Common myeloid progenitor, CD34-positive (primary cell): Measurements from ENCODE around the gene ONECUT3.

ENCODE experiments used
- CTCF ChIA-PET: fragments of 350-600 bp; sonication (Branson Sonifier 250); formaldehyde crosslinking; loops from one replicate; lab custom pipeline; 2021; ENCODE audit warnings: antibody characterized with exemption; lab: Charles Lee
- POLR2A ChIA-PET: fragments of 350-600 bp; sonication (Branson Sonifier 250); formaldehyde crosslinking; loops from one replicate; lab custom pipeline; 2021; ENCODE audit warnings: antibody characterized with exemption; lab: Charles Lee
- DNase-seq, 3 donors: peaks; one replicate each; pipeline versions ENCODE4 v3.0.0 to v3.0.0-alpha.2; 2013
- H3K27ac ChIP-seq, 2 experiments: 1 replicate in 1 of 2; 2 replicates in 1 of 2; pipeline ENCODE4 v1.7.0; 2013; ENCODE audit warnings: inconsistent platforms in 2 of 2, low read length in 2 of 2, mild to moderate bottlenecking in 2 of 2, low read depth in 1 of 2, moderate library complexity in 1 of 2; ENCODE audit not compliant: severe bottlenecking in 2 of 2, insufficient read depth in 1 of 2, poor library complexity in 1 of 2
- H3K27me3 ChIP-seq, 5 experiments: replicated peaks in 2 of 5; 1 replicate in 3 of 5; 2 replicates in 2 of 5; pipeline versions ENCODE4 v1.6.1 to v1.7.0; 2013; ENCODE audit warnings: low read length in 4 of 5, mild to moderate bottlenecking in 2 of 5, moderate library complexity in 2 of 5, inconsistent platforms in 1 of 5; ENCODE audit not compliant: insufficient read depth in 5 of 5, control insufficient read depth in 4 of 5
- H3K36me3 ChIP-seq, 4 experiments: 1 replicate in 2 of 4; 2 replicates in 2 of 4; pipeline versions ENCODE4 v1.6.1 to v1.7.0; 2013; ENCODE audit warnings: low read length in 3 of 4, control low read depth in 1 of 4, mild to moderate bottlenecking in 1 of 4; ENCODE audit not compliant: control insufficient read depth in 4 of 4, insufficient read depth in 4 of 4
- H3K4me1 ChIP-seq, 4 experiments: 1 replicate in 3 of 4; 2 replicates in 1 of 4; pipeline versions ENCODE4 v1.6.1 to v1.7.1; 2013; ENCODE audit warnings: low read length in 3 of 4, mild to moderate bottlenecking in 3 of 4, control low read depth in 1 of 4, inconsistent platforms in 1 of 4, moderate library complexity in 1 of 4; ENCODE audit not compliant: control insufficient read depth in 4 of 4, insufficient read depth in 4 of 4; ENCODE audit errors: control extremely low read depth in 1 of 4
- H3K4me3 ChIP-seq, 7 experiments: 1 replicate in 4 of 7; 2 replicates in 3 of 7; pipeline versions ENCODE4 v1.5.1 to v1.7.0; 2013; ENCODE audit warnings: mild to moderate bottlenecking in 7 of 7, low read length in 6 of 7, moderate library complexity in 6 of 7, inconsistent platforms in 2 of 7, low read depth in 2 of 7, control low read depth in 1 of 7; ENCODE audit not compliant: insufficient read depth in 4 of 7, control insufficient read depth in 1 of 7; ENCODE audit errors: extremely low read depth in 1 of 7
- H3K9me3 ChIP-seq, 5 experiments: 1 replicate in 4 of 5; 2 replicates in 1 of 5; pipeline versions ENCODE4 v1.6.1 to v1.7.1; 2013; ENCODE audit warnings: low read length in 4 of 5, mild to moderate bottlenecking in 2 of 5, inconsistent platforms in 1 of 5, low read depth in 1 of 5, moderate library complexity in 1 of 5; ENCODE audit not compliant: control insufficient read depth in 4 of 5, insufficient read depth in 2 of 5; ENCODE audit errors: control extremely low read depth in 1 of 5
- WGBS: methylation state at CpG from one replicate; pipeline ENCODE4 v1.1.5; 2013; ENCODE audit not compliant: insufficient coverage; 5-methylcytosine and 5-hydroxymethylcytosine counted together

The ONECUT3 gene

DNA sequence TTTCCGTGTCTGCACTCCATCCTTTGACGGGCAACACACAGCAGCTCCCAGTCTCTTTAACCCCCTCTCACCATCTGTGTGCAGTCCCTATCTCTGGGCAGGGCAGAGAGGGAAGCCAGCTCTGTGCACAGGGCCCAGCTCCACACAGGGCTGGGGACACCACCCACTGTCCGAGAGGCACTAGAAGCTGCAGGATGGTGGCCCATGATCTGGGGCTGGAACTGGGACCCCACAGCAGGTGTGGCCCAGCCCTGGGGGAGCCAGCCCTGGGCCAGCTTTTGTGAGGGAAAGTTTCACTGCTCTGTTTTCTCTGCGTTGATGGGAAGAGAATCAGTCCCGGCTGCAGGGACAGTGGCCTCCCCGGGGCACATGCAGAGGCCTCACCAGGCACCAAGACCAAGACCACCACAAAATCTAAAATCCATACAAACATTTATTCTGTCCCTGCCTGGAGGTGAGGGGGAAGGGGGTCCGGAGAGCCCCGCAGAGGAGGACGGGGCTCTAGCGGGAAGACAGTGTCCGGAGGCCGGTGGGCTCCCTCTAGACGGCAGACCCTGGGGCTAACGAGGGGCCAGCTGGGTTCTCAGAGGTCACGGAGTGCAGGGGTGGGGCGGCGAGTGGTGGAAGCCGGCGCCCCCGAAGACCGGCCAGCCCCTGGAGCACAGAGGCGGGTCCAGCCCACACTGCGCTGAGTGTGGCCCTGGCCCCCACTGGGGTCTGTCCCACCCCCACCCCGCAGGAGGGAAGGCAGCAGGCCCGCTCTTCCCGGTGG is 61.7 kb downstream of the ONECUT3 start:
- CTCF ChIA-PET, result interaction anchor here (0.8 to 2.5 kb wide), 6 partner anchors 9 to 142 kb away, joined by 4 to 17 read pairs (median 4); no protein-coding TSS in a partner anchor
- H3K4me3 ChIP-seq, result no peak overlapping the region
- H3K27me3 ChIP-seq, result no peaks in the 10 kb centered on the region
- 97% methylated on average over 17 of the region's 26 CpGs for WGBS
- peaks cover 0 to 57% (median 35%) of the 10 kb centered on the region in 4 experiments for H3K36me3 ChIP-seq
- H3K4me1 ChIP-seq, result peaks cover 0 to 25% (median 22%) of the 10 kb centered on the region in 4 experiments
- H3K9me3 ChIP-seq, result no peaks in the 10 kb centered on the region
- no peak overlapping the region for H3K27ac ChIP-seq
- POLR2A ChIA-PET, result interaction anchor here (0.6 kb wide), 1 partner anchor 337 kb away, joined by 3 read pairs; no protein-coding TSS in a partner anchor
- no peak for DNase-seq

DNA sequence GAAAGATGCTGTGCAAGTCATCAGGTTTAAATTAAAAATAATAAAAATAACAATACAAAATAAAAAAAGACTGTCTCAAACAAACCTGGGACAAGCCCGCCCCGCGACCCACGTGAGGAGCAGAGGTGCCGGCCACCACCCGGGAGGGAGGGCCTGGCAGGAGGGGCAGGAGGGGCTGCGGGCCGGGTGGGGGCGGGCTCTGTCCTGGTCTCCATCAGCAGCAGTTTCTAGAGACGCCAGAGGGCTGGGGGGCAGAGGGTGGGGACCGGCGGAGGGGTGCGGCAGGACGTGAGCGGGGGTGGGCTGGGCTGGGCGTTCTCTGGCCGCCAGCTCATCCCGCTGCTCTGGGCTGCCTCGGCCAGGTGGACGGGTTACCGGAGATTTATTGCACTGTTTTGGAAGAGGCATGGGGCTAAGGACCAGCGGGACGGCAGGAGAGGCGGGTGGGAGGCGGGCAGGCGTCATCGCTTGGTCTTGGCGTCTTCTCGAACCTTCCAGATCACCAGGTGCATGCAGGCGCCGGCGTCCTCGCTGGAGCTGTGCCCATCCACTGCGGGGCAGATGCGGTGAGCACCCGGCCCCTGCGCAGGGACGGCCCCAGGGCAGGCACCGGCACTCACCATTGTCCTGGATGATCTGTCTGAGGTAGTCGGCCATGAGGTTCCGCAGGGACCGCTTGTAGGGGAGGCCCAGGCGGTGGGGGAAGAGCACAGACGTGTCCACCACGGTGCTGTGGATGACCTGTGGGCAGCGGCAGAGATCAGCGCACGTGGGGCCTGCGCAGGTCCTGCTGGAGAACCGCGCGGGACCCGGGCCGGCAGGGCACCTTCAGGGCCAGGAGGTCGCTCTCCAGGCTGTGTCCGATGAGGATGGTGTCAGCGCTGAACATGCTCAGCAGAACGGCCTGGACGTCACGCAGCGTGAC is 62.6 kb downstream of the ONECUT3 start:
- POLR2A ChIA-PET, result no interaction called here
- DNase-seq, result no peak
- H3K4me1 ChIP-seq, result peaks cover 0 to 25% (median 22%) of the 10 kb centered on the region in 4 experiments
- no peak overlapping the region for H3K4me3 ChIP-seq
- CTCF ChIA-PET, result interaction anchor here (1.2 to 2.5 kb wide), 3 partner anchors 10 to 28 kb away, joined by 4 to 17 read pairs (median 14); no protein-coding TSS in a partner anchor
- peaks cover 0 to 63% (median 40%) of the 10 kb centered on the region in 4 experiments for H3K36me3 ChIP-seq
- no peak overlapping the region for H3K27ac ChIP-seq
- H3K27me3 ChIP-seq, result no peaks in the 10 kb centered on the region
- WGBS, result 98% methylated on average over 50 of the region's 61 CpGs
- H3K9me3 ChIP-seq, result no peaks in the 10 kb centered on the region

DNA sequence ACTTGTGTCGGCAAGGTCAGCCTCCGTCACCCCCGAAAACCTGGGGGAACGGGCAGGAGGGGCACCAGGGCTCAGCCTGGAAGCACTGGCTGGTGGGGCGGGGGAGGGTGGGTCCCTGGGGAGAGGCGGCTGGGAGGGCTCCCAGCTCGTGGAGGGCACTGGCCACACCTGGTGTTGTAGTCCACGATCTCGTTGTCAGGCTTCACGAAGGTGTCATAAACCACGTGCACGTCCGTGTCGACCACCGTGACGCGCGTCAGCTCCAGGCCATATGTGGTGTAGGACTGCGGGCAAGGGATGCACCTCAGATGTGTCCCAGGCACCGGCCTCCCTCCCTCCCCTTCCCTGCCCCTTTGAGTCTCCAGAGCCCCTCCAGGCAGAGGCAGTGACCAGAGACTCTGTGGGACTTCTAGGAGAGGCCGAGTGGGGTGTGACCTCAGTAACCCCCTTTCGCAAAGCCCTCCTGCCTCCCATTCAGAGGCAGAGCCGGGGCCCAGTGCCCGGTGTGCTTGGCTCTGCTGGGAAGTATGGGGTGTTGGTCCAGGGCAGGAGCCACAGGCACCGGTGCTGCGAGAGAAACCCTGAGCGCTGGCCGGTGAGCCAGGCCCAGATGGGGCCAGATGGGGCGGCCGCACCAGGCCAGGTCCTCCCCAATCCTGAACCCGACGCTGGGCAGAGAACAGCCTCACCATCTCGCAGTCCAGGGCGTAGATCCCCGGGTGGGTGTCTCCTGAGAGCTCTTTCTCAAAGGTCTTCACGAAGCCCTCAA is 63.4 kb downstream of the ONECUT3 start:
- Histone ChIP-seq H3K4me1 (peaks cover 0 to 20% (median 17%) of the 10 kb centered on the region in 4 experiments), H3K27ac (no peak overlapping the region), H3K36me3 (peaks cover 0 to 69% (median 46%) of the 10 kb centered on the region in 4 experiments), H3K27me3 (no peaks in the 10 kb centered on the region), H3K9me3 (no peaks in the 10 kb centered on the region), H3K4me3 (no peak overlapping the region)
- POLR2A ChIA-PET, result no interaction called here
- WGBS, result 97% methylated on average over 28 of the region's 36 CpGs
- no peak for DNase-seq
- CTCF ChIA-PET, result no interaction called here

DNA sequence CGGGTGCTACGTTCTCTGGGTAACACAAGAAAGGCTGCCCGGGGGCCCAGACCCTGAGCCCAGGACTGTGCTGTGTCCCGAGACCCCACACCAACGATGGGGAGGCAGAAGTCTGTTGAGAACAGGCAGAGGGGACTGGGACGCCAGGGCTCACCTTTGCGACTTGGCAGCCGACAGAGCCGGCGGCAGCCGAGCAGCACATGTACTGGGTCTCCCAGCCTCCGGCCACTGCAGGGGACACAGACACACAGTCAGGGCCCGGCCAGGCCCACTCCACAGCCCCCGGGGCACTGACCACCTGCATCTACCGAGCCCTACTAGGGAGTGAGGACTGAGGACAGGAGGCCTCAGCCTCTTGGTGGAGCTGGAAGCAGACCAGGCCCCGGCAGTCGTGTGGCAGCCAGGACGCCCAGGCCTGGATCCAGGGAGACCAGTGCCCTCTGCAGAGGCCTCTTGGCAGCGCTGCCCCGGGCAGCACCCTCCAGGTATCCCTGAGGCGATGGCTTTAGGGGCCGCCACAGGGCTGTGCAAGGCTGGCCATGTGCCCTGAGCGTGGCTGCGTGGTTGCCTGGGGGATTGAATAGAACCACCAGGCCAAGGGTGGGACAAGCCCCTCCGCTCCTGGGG is 64.4 kb downstream of the ONECUT3 start:
- ChIA-PET POLR2A (no interaction called here), CTCF (interaction anchor here (1.1 to 1.8 kb wide), 2 partner anchors 13 to 20 kb away, joined by 4 to 5 read pairs; no protein-coding TSS in a partner anchor)
- no peak for DNase-seq
- Histone ChIP-seq H3K36me3 (peaks cover 0 to 78% (median 55%) of the 10 kb centered on the region in 4 experiments), H3K4me3 (no peak overlapping the region), H3K27me3 (no peaks in the 10 kb centered on the region), H3K27ac (no peak overlapping the region), H3K9me3 (no peaks in the 10 kb centered on the region), H3K4me1 (peaks cover 0 to 15% (median 13%) of the 10 kb centered on the region in 4 experiments)
- WGBS, result 98% methylated on average over 18 of the region's 25 CpGs

DNA sequence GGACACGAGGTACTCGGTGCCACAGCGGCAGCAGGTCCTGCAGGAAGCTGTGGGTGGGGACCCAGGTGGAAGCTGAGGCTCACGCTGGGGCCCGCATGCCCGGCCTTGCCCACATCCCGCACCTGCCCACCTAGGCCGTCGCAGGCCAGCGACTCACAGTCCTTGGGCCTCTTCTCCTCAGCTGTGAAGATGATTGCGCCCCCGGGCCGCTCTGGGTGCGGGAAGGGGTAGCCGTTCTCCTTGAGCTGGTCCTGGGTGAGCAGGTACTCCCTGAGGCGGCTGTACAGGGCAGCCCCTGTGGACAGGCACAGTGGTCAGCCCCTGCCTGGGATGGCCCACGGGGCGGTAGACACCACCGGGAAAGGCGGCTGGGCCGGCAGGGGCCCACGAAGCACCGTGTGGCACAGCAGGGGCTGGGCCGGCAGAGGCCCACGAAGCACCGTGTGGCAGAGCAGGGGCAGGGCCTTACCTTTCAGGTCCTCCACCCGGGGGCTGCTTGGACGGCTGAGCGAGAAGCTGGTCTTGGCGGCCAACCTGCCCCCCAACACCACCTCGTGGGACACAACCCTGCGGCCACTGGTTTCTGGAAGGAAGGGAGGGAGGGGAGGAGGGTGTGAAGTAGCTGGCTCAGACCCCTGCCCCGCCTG is 65.4 kb downstream of the ONECUT3 start:
- 98% methylated on average over 25 of the region's 33 CpGs for WGBS
- no peaks in the 10 kb centered on the region for H3K9me3 ChIP-seq
- H3K4me3 ChIP-seq, result no peak overlapping the region
- no peaks in the 10 kb centered on the region for H3K27me3 ChIP-seq
- POLR2A ChIA-PET, result no interaction called here
- no peak overlapping the region for H3K27ac ChIP-seq
- no peak for DNase-seq
- CTCF ChIA-PET, result interaction anchor here (1.1 to 1.8 kb wide), 2 partner anchors 12 to 19 kb away, joined by 4 to 5 read pairs; no protein-coding TSS in a partner anchor
- peaks cover 0 to 5% (median 3%) of the 10 kb centered on the region in 4 experiments for H3K4me1 ChIP-seq
- H3K36me3 ChIP-seq, result peaks cover 0 to 88% (median 64%) of the 10 kb centered on the region in 4 experiments
